SK-N-MC (cell line): ENCODE measurements around the gene SAMM50.

Source experiments
- EZH2 ChIP-seq: fragments of 200-600 bp; sonication (generic); IDR thresholded peaks from one replicate; pipeline ENCODE4 v1.6.1; 2017; ENCODE audit warnings: antibody characterized with exemption
- POLR2AphosphoS5 ChIP-seq: IDR thresholded peaks from 2 replicates; pipeline ENCODE4 v1.6.1; 2012; ENCODE audit warnings: mild to moderate bottlenecking, low read depth, low read length, borderline replicate concordance

DNA sequence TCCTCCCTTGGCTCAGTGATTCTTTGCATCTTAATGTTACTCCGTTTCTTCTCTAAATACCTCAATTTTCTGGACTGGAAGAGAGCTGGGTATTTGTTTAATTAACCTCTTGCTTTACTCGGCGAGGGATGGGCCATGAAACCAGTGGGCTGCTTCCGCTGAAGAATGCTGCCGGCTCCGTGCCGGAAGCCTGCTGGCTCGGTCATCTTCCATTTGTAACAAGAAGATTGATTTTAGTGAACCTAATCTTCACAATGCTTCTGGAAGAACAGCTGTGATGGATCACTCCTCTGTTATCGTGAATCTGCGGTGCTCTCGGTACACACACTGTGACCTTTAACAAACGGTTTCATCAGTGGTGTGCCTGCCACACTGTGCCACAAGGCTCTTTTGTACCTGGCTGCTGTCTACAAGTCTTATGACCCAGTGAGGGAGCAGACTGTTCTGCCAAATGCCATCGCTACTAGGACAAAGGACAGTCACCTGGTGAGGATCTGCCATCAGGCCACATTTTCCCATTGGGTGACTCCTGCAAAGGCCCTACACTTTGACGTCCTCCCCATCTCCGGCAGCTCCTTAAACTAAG, 43.5 kb downstream of the SAMM50 start:
- TF ChIP-seq EZH2 (no peak), POLR2AphosphoS5 (no peak)
